ENCODE data around the gene P2RX6. TPM values are rescaled to one million over a fixed set of nuclear protein-coding genes. Genes with fewer than 3 reads are reported as not detected.

P2RX6 gene
- total and polyA plus RNA-seq, 8 donors = 0.09 to 2.9 (median 0.39) TPM; not detected in 1

- FAIRE-seq = no peak
- no peak overlapping the region for H3K4me3 ChIP-seq
- H3K27me3 ChIP-seq = no peaks in the 10 kb centered on the region
- WGBS, 2 donors = 68 to 69% methylated on average over 9 to 11 of the region's 11 CpGs
- H3K36me3 ChIP-seq = no peaks in the 10 kb centered on the region
- intact Hi-C loops (cut with DNase I) = loop anchor here in 1 of 3 donors (10.0 kb wide), 1 partner anchor 212 kb away; no protein-coding TSS in a partner anchor
- TF ChIP-seq CTCF (IDR thresholded peaks at IDR 0.05) = no peak
- no peaks in the 10 kb centered on the region for H3K9me3 ChIP-seq
- peaks cover 3 to 15% (median 4%) of the 10 kb centered on the region in 3 donors for H3K4me1 ChIP-seq
- no peak overlapping the region for H3K27ac ChIP-seq
- ATAC-seq = no peak
- no peak for DNase-seq
These were observed 37.9 kb upstream of the P2RX6 start for GRCh38 chr22:20977019-20977418.

GRCh38 chr22:20977516-20978170, 37.3 kb upstream of the P2RX6 start:
- Histone ChIP-seq H3K27ac (no peak overlapping the region), H3K4me1 (peaks cover 3 to 15% (median 4%) of the 10 kb centered on the region in 3 donors), H3K27me3 (no peaks in the 10 kb centered on the region), H3K36me3 (no peaks in the 10 kb centered on the region), H3K4me3 (no peak overlapping the region), H3K9me3 (no peaks in the 10 kb centered on the region)
- DNase-seq (no peak), FAIRE-seq (no peak), ATAC-seq (no peak)
- no peak for TF ChIP-seq CTCF (IDR thresholded peaks at IDR 0.05)
- 86 to 92% methylated on average over 15 to 17 of the region's 17 CpGs for WGBS, 2 donors
- intact Hi-C loops (cut with DNase I) = loop anchor here in 1 of 3 donors (10.0 kb wide), 1 partner anchor 213 kb away; no protein-coding TSS in a partner anchor

GRCh38 chr22:20978419-20978818, 36.5 kb upstream of the P2RX6 start:
- ATAC-seq = no peak
- Histone ChIP-seq H3K4me3 (no peak overlapping the region), H3K36me3 (no peaks in the 10 kb centered on the region), H3K9me3 (no peaks in the 10 kb centered on the region), H3K4me1 (peaks cover 3 to 21% (median 4%) of the 10 kb centered on the region in 3 donors), H3K27ac (no peak overlapping the region), H3K27me3 (no peaks in the 10 kb centered on the region)
- 72 to 90% methylated on average over 2 of the region's 2 CpGs for WGBS, 2 donors
- FAIRE-seq = no peak
- no peak for TF ChIP-seq CTCF (IDR thresholded peaks at IDR 0.05)
- intact Hi-C loops (cut with DNase I) = loop anchor here in 1 of 3 donors (10.0 kb wide), 1 partner anchor 214 kb away; no protein-coding TSS in a partner anchor
- DNase-seq = no peak

GRCh38 chr22:20979243-20979809, 35.6 kb upstream of the P2RX6 start:
- peak overlapping the region in 2 of 4 donors; percentile 17 to 25 for H3K4me3 ChIP-seq
- FAIRE-seq = no peak

More at GRCh38 chr22:20979243-20979809, 35.6 kb upstream of the P2RX6 start:
- no peaks in the 10 kb centered on the region for H3K27me3 ChIP-seq
- no peak for TF ChIP-seq CTCF (IDR thresholded peaks at IDR 0.05)
- ATAC-seq (peak; percentile 27 to 67 (median 50)), DNase-seq (peak; percentile 57 to 79 (median 74))
- H3K4me1 ChIP-seq = peaks cover 3 to 21% (median 4%) of the 10 kb centered on the region in 3 donors
- no peak overlapping the region for H3K27ac ChIP-seq
- intact Hi-C loops (cut with DNase I) = loop anchor here in 1 of 3 donors (10.0 kb wide), 1 partner anchor 215 kb away; no protein-coding TSS in a partner anchor
- WGBS, 2 donors = 13 to 16% methylated on average over 38 to 39 of the region's 39 CpGs
- H3K36me3 ChIP-seq = no peaks in the 10 kb centered on the region
- no peaks in the 10 kb centered on the region for H3K9me3 ChIP-seq
